ENCODE results near the gene DDIT4. TPM values are rescaled to one million over a fixed set of nuclear protein-coding genes. Genes with fewer than 3 reads are reported as not detected.
A peak's percentile ranks its signal among the peaks of the same experiment; 100 is the strongest.

DDIT4 gene
- total and polyA plus RNA-seq, 8 donors = 89.9 to 188 (median 162) TPM

GRCh38 chr10:72270607-72271281 is 3.0 kb upstream of the DDIT4 start:
- Histone ChIP-seq H3K9me3 (no peaks in the 10 kb centered on the region), H3K4me3 (no peak overlapping the region), H3K36me3 (peaks cover 12 to 17% (median 14%) of the 10 kb centered on the region in 4 donors), H3K27me3 (no peaks in the 10 kb centered on the region), H3K4me1 (peaks cover 10 to 25% (median 18%) of the 10 kb centered on the region in 4 donors), H3K27ac (peak overlapping the region in 2 of 5 donors; percentile 92 to 96)
- WGBS, 5 donors = 86 to 97% (median 93%) methylated on average over 5 of the region's 5 CpGs
- TF ChIP-seq POLR2AphosphoS5 (IDR thresholded peaks at IDR 0.05) (no peak), POLR2A (IDR thresholded peaks at IDR 0.05) (no peak), CTCF (IDR thresholded peaks at IDR 0.05) (no peak), EP300 (IDR thresholded peaks at IDR 0.05) (no peak)
- DNase-seq = no peak
- intact Hi-C loops (cut with DNase I; ENCODE audit: low total_unique reads) = no loop called here

- no peak for TF ChIP-seq CTCF (IDR thresholded peaks at IDR 0.05)
- TF ChIP-seq POLR2AphosphoS5 (IDR thresholded peaks at IDR 0.05) = peak; percentile 75 to 84 (median 79)
- peak; percentile 87 to 96 for DNase-seq
- intact Hi-C loops (cut with DNase I; ENCODE audit: low total_unique reads) = no loop called here
- Histone ChIP-seq H3K27me3 (no peaks in the 10 kb centered on the region), H3K27ac (peak overlapping the region; percentile 92 to 96 (median 95)), H3K4me3 (peak overlapping the region; percentile 69 to 96 (median 80)), H3K36me3 (peaks cover 15 to 26% (median 20%) of the 10 kb centered on the region in 4 donors), H3K4me1 (peaks cover 26 to 46% (median 37%) of the 10 kb centered on the region in 4 donors), H3K9me3 (no peaks in the 10 kb centered on the region)
- WGBS, 5 donors = 3 to 13% (median 7%) methylated on average over 21 to 28 of the region's 28 CpGs
Observed at GRCh38 chr10:72272689-72273409, 875 bp upstream of the DDIT4 start.

- Histone ChIP-seq H3K4me3 (peak overlapping the region; percentile 69 to 96 (median 80)), H3K27ac (peak overlapping the region; percentile 92 to 96 (median 92)), H3K4me1 (peaks cover 26 to 47% (median 37%) of the 10 kb centered on the region in 4 donors), H3K27me3 (no peaks in the 10 kb centered on the region), H3K9me3 (no peaks in the 10 kb centered on the region), H3K36me3 (peaks cover 15 to 26% (median 20%) of the 10 kb centered on the region in 4 donors)
- TF ChIP-seq EP300 (IDR thresholded peaks at IDR 0.05) (no peak), CTCF (IDR thresholded peaks at IDR 0.05) (no peak), POLR2A (IDR thresholded peaks at IDR 0.05) (no peak), POLR2AphosphoS5 (IDR thresholded peaks at IDR 0.05) (no peak)
- intact Hi-C loops (cut with DNase I; ENCODE audit: low total_unique reads) = no loop called here
- WGBS, 5 donors = 0 to 1% (median 1%) methylated on average over 34 to 40 of the region's 40 CpGs
- peak in 1 of 2 donors; percentile 67 for DNase-seq
Observed at GRCh38 chr10:72274213-72274729, 547 bp downstream of the DDIT4 start.

GRCh38 chr10:72274730-72275350 is 1.1 kb downstream of the DDIT4 start:
- H3K9me3 ChIP-seq = no peaks in the 10 kb centered on the region
- WGBS, 5 donors = 6 to 14% (median 9%) methylated on average over 15 to 26 of the region's 26 CpGs
- intact Hi-C loops (cut with DNase I; ENCODE audit: low total_unique reads) = no loop called here
- H3K4me1 ChIP-seq = peaks cover 26 to 47% (median 37%) of the 10 kb centered on the region in 4 donors
- TF ChIP-seq POLR2AphosphoS5 (IDR thresholded peaks at IDR 0.05) (peak in 2 of 3 donors; percentile 57 to 63), CTCF (IDR thresholded peaks at IDR 0.05) (peak in 4 of 7 experiments; percentile 43 to 73 (median 65)), POLR2A (IDR thresholded peaks at IDR 0.05) (no peak), EP300 (IDR thresholded peaks at IDR 0.05) (no peak)
- H3K27me3 ChIP-seq = no peaks in the 10 kb centered on the region
- H3K36me3 ChIP-seq = peaks cover 15 to 26% (median 20%) of the 10 kb centered on the region in 4 donors
- H3K27ac ChIP-seq = peak overlapping the region; percentile 92 to 96 (median 92)
- peak overlapping the region; percentile 69 to 96 (median 80) for H3K4me3 ChIP-seq
- peak; percentile 78 to 93 for DNase-seq
